HG03135 (cell line): ENCODE data around the gene CD36.
"Not testable (repeated sequence)": the region's sequence is repeated elsewhere in the genome, so short reads cannot be mapped to it uniquely, and the experiment has no call there.

ENCODE experiments used
- ATAC-seq: cut with Tn5 transposase; IDR thresholded peaks from one replicate; pipeline ENCODE4 v1.9.1; 2021; ENCODE audit warnings: mild to moderate bottlenecking, moderate library complexity; ENCODE audit not compliant: unreplicated experiment

The CD36 gene

DNA sequence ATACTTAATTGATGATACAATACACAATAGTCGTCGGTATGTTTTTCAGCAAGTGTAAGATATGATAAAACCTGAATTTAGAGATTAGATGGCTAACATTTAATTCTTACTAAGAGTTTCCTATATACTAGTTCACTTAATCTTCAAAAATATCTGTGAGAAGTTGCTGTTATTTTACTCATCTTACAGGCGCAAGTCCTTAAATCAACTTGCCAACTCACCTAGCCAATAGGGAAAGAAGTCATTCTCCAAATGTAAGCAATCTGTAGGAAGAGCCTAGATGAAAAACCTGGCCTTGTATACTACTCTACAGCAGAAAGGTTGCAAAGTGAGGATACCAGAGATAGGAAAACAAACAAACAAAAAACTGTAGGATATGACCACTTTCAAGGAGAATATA, 10.6 kb downstream of the CD36 start:
- no peak for ATAC-seq

DNA sequence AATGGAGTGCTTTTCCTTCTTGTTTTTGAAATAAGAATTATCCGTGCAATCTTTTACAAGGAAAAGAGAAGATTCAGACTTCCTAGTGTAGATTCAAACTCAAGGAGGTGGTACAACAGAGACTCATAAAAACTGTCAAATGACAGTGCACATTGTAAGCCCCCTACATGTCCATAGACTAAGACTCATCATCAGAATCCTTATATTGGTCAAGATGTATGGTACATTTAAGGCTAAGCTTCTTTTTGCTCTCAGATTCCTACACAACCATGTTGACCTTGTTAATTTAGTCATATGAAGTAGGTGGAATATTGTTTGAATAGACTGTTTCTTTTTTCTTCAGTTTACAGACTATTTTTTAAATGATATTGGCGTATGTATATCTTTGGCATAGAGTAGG, 11.6 kb downstream of the CD36 start:
- no peak for ATAC-seq

DNA sequence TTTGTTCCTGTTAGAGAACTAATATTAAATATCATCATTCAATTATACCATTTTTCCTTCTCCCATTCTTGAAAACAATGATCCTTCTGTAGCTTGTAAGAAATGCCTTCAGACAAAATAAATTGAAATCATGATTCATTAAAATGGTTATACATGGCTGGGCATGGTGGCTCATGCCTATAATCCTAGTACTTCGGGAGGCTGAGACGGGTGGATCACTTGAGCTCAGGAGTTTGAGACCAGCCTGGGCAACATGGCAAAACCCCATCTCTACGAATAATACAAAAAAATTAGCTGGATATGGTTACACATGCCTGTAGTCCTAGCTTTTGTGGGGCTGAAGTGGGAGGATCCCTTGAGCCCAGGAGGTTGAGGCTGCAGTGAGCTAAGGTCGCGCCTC, 13.0 kb downstream of the CD36 start:
- ATAC-seq = no peak

DNA sequence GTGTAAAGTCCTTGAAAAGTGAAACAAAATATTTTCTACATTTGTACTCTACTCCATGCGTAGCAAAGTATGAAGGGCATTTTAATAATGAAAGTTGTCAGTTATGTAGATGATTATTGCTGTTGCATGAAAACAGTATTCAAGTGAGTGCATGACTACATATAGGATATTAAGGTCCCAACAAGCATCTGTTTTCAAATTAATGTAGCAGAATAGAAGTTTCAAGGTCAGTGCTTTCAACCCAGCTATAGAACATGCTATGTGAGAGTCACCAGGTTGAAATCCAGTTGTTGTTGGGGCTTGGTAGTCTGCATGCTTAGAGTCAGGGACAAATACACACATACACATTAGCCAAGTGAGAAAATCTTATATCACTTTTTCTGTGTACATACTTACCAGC, 14.8 kb downstream of the CD36 start:
- no peak for ATAC-seq

DNA sequence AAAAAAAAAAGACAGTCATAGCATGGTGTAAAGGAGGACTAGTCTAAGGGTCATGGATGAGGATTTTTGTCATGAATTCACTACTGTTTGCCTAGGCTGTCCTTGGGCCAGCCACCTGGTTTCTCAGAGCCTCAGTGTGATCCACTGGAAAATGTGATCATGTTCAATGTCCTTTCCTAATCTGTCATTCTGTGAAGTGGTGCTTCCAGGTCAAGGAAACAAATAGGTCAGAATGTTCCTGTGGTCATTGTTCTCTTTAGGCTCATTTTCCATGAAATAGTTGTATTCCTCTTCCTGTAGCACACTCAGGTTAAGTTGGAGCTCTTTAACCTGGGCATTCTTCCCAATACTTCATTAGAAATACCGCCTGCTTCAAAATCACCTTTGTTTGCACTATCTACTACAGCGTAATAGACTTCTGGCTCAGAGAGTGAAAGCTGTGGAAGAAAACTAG, 16.5 kb downstream of the CD36 start:
- no peak for ATAC-seq

DNA sequence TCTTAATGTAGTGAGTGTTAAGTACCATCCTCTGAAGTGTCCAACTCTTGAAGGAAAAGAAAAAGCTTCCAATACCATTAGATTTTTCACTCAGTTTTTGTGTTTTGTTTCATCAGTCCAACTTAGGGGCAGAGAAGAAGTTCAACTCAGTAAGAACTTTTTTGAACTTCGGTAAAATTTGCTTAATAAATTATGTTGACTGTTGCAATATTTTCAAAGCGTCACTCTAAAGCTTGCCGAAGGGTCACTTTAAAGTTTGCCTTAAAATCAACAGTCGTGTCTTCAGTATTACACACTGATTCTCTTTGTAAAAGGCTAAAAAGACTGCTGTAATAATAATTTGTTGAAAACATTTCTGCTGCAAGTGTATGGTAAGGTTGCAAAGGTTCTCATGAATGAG, 17.6 kb downstream of the CD36 start:
- no peak for ATAC-seq

DNA sequence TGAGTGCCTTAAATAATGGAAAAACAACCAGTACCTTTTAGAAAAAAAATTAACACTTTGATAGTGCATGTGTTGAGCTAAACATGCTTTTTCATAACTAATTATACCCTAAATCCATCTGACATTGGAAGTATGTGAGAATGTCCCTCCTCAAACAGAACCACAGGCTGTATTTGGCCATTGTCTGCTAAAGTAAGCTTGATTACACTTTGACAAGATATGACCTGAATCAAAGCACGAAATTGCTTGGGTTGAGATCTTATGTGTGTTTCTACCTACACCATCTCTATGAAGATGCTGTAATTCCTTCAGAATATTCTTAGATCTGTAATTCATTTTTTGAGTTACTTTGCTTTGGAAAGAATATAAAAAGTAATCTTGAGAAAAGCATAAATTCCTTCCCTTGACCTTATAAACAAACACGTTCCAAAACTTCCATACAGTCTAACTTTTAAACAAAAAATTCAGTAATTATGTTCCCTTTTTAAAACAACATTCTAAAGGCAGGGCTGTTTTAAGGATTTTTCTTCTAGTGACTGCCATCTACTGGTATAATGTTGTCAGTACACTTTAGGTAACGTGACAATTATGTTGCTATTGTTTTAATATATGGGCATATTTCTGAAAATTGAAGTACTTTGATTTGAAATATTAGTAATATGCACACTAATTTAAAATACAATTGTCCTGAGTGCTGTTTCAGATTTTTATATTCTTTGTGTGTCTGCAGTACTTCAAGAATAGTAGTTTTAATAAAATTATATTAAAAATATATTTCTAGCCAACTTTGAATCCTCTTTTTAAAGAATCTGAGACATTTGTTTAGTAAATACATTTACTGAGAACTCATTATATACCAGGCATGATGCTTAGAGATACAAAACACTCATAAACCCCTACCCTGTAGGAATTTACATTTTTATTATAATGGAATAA, 20.9 kb downstream of the CD36 start:
- ATAC-seq = no peak

DNA sequence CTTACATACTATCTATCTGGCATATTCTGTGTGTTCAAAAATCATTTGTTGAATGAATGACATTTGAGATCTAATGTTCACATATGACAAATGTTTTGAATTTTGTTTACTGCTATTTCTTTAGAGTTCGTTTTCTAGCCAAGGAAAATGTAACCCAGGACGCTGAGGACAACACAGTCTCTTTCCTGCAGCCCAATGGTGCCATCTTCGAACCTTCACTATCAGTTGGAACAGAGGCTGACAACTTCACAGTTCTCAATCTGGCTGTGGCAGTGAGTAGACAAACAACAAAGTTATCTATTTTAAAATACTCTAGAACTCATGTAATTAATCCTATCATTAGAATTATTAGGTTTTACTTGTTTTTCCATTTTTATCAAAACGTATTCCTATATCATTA, 22.5 kb downstream of the CD36 start:
- ATAC-seq = no peak

DNA sequence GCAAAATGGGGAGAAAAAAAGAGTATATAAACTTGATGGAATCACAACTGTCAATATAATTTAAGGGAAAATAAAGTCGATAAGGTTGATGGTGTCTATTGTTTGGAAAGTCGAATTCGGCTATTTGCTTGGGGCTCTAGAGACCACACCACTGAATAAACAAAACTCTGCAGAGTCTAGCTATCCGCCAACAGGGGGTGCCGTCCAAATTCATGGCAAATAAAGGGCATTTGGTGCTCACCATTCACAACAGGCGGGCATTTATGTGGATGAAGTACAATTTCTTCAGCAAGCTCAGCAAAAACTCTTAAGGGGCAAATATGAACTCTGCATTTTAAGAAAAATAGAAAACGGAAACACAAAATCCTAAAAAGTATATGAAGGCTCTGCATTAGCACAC, 23.3 kb downstream of the CD36 start:
- ATAC-seq = no peak

DNA sequence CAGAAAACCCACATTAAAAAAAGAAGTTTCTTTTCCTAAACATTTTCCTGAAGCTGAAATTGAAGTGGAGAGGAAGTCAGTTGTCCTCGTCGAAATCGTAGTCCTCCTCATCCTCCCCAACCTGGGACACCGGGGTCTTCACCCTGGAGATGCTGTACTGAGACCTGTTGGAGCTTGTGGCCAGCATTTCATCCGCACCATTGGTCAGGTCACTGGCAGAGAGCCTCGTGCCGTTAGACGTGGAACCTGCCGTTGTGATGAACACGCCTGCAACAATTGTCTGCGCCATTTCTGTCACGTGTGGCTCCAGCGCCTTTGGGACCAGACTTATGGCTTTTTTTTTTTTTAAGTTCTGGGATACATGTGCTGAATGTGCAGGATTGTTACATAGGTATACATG, 23.8 kb downstream of the CD36 start:
- no peak for ATAC-seq

DNA sequence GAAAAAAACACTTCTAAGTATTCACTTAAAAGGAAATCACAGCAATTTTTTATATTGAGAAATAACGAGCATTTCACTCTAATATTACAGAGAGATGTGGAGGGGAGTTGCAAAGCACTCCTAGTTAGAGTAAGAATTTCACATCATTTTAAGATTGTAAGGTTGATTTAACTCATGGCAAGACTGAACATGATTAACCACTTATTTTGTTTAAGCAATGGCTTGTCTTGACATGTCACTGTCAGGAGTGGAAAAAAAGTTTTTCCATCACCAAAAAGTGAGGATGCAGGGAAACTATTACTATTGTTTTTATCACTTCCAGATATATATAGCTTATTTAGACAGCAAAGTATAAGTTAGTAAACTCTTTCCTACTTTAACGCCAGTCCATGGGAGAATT, 27.1 kb downstream of the CD36 start:
- no peak for ATAC-seq

DNA sequence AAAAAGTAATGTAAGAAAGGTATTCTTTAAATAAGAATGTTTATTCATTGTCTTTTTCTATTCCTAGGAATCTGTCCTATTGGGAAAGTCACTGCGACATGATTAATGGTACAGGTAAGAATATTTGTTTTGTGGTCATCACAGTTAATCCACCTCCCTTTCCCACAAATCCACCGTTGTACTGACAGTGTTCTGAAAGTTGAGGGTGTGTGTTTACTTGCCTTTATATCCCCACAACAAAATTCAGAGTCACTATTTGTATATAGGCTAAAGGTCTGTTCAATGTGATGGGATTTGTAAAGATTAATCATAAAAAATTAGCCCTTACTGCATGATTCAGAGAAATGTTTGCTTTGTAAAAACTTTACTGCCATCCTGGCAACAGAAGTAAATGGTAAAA, 27.9 kb downstream of the CD36 start:
- no peak for ATAC-seq

DNA sequence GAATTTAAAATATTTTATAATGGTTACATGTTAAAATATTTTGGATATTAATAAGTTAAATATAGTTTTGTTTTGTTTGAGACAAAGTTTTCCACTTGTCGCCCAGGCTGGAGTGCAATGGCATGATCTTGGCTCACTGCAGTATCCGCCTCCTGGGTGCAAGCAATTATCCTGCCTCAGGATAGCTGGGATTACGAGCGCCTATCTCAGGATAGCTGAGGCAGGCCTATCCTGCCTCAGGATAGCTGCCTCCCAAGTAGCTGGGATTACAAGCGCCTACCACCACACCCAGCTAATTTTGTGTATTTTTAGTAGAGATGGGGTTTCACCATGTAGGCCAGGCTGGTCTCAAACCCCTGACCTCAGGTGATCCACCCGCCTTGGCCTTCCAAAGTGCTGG, 30.9 kb downstream of the CD36 start:
- ATAC-seq = not testable (repeated sequence)

DNA sequence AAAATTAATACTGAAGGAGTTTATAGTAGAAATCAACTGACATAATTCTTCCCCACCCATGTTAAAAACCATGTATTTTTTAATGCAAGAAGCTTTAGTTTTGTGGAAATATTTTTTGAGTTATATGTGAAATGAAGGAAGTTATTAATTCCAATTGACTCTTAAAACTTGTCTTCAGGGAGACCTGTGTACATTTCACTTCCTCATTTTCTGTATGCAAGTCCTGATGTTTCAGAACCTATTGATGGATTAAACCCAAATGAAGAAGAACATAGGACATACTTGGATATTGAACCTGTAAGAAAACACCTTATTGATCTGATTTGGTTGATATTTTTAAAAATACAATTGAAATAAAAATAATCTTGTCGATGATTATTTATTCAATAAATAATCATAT, 33.3 kb downstream of the CD36 start:
- ATAC-seq = no peak

DNA sequence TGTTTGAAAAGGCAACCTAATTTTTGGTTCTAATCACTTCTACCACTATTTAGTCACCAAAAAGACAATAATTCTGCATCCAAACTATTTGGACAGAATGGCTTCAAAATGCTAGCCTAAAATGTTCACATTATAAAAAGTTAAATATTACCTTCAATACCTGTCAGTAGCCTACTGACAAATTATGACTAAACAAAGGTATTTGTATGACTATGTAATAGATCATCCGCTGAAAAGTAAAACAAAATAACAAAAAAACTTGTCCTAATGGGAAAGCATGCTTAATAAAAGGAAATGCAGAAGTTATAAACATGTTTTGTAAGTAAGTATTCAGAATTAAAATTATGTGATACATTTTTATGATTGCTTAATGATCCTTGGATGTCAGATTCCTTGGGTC, 36.6 kb downstream of the CD36 start:
- no peak for ATAC-seq

DNA sequence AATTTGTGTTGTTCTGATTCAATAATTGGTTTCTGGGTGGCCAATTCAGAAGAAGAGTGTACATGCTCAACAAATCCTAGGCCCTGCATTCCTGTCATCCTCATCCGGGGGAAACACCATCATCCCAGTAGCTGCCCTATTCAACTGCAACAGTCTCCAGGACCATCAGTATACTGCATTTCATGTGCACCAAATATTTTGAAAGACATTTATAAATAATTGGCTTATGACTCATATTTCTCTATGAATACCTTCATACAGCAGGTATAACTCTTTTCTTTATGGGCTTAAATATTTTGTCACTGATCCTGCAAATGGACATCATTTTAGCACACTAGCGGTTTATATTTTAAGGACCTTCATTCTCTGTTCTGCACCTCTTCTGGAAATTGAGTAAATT, 38.0 kb downstream of the CD36 start:
- no peak for ATAC-seq

DNA sequence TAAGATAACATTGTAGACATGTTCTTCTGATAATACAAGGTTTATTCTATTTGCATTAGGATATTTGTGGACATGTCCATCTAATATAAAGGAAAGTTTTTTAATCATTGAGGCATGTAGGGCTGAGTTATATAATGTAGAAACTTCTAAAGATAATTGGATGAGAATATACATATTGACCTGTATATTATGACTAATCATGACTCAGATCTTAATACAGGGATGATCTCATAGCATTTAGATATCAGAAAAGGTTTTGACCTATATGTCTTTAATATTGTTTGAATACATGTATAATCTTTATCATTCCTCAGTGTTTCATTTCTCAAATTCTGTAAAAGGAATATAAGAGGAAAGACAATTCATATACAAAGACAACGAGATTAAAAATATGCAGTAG, 39.2 kb downstream of the CD36 start:
- ATAC-seq = no peak

DNA sequence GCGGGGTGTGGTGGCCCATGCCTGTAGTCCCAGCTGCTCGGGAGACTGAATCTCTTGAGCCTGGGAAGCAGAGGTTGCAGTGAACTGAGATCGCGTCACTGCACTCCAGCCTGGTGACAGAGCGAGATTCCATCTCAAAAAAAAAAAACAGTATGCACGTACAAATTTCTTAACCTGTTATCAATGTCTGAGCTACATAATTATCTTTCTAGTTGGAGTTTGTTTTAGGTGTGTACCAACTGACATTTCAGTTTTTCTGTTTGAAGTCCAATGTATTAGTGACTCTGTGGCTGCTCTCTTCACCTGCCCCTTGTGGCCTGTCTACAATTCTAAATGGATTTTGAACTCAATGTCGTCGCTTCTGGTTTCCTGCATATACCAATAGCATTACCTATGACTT, 40.3 kb downstream of the CD36 start:
- no peak for ATAC-seq

DNA sequence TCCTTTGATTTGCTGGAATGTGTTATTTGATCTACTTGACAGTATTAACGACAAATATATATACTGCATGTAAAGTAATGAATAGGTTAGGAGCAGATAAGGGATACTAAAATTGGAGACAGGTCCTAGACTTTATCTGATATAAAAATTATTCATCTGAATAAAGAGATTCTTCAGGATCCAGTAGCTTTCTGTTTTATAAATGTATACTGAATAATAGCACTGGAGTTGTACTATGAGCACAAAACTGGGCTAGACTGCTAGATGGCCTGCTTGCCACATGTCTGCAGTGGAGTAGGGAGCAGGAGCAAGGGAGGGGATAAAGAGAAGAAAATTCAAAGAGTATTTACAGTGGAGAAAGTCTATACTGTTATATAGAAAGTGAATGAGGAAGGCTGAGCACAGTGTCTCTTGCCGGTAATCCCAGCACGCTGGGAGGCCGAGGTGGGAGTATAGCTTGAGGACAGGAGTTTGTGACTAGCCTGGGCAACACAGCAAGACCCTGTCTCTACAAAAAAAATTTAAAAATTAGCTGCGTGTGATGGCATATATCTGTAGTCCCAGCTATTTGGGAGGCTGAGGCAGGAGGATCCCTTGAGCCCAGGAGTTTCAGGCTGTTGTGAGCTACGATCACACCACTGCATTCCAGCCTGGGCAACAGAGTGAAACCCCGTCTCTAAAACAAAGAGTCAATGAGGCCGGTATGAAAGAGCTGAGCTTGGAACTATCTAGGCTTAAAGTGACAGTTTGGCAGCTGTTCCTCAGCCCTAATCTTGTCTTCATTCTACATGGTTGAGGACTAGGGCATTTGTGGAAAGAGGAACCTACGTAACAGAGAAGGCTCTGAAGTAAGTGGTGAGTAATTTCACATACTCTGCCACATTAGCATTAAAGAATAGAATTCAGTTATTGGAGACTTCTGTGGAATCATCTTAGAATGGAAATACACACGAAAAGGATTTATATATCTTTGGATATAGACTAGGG, 41.8 kb downstream of the CD36 start:
- no peak for ATAC-seq

DNA sequence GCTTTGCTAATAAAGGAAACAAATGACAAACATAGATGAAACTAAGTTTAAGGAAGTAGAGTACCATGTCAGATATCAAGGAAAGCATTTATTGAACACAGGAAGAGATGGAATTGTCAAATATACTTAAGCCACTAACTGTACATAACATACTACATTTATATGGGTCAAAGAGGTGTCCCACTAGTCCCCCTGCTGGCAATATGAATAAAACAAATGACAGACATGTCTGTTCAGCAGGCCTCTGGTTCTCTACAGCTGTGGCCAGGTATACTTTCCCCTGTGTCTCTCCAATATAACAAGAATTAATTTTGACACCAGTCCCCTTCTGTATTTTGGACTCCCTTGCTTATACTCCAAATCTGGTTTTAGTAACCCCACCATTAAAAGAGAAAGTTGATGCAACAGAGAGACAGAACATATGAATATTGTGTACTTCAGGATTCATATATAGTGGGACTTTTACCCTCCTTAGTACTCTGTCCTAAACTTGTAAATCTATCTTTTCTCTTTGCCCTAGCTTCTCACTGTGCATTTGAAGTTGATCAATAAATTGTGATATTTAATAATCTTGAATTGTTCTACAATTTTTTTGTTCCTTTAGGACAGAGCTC, 42.9 kb downstream of the CD36 start:
- ATAC-seq = no peak

DNA sequence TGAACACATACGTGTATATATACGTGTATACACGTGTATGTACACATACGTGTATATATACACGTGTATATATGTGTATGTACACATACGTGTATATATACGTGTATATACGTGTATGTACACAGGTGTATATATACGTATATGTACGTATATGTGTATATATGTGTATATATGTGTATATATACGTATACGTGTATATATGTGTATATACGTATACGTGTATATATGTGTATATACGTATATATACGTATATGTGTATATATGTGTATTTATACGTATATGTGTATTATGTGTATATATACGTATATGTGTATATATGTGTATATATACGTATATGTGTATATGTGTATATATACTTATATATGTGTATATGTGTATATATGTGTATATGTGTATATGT, 44.3 kb downstream of the CD36 start:
- no peak for ATAC-seq
